Measurements from ENCODE around the gene KIF13A. TPM values are rescaled to one million over a fixed set of nuclear protein-coding genes. Genes with fewer than 3 reads are reported as not detected.
"Not testable (repeated sequence)": the region's sequence is repeated elsewhere in the genome, so short reads cannot be mapped to it uniquely, and the experiment has no call there.

The KIF13A gene
- total RNA-seq, 1 donor from 2014 or later = 44.4 TPM

DNA sequence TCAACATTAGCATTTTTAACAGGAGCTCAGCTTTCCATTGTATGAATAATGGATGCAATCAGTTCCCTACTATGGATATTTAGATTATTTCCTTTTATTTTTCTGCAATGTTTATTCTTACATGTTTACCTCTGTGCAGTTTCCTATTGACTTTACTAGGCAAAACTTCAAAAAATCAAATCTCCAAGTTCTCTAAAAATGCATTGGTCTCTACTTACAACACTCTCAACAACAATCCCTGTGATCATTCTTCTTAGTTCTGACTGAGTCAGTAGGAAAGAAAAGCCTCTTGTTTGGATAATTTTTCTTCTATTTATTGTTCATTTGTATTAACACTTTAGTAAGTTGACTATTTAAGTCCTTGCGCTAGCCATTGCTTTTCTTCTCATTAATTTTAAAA, 126.1 kb downstream of the KIF13A start:
- Mint-ChIP-seq H3K4me1 (ENCODE audit: low read depth) (no peaks in the 10 kb centered on the region), H3K4me3 (ENCODE audit: low read depth) (no peak overlapping the region), H3K9me3 (ENCODE audit: low read depth) (no peaks in the 10 kb centered on the region), H3K36me3 (ENCODE audit: insufficient read depth) (peaks cover 4% of the 10 kb centered on the region), H3K27ac (no peak overlapping the region), H3K27me3 (no peaks in the 10 kb centered on the region)
- DNase-seq (ENCODE audit: low spot score, unreplicated experiment) = no peak
- TF ChIP-seq, protein P1, sequence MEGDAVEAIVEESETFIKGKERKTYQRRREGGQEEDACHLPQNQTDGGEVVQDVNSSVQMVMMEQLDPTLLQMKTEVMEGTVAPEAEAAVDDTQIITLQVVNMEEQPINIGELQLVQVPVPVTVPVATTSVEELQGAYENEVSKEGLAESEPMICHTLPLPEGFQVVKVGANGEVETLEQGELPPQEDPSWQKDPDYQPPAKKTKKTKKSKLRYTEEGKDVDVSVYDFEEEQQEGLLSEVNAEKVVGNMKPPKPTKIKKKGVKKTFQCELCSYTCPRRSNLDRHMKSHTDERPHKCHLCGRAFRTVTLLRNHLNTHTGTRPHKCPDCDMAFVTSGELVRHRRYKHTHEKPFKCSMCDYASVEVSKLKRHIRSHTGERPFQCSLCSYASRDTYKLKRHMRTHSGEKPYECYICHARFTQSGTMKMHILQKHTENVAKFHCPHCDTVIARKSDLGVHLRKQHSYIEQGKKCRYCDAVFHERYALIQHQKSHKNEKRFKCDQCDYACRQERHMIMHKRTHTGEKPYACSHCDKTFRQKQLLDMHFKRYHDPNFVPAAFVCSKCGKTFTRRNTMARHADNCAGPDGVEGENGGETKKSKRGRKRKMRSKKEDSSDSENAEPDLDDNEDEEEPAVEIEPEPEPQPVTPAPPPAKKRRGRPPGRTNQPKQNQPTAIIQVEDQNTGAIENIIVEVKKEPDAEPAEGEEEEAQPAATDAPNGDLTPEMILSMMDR (IDR thresholded peaks at IDR 0.05; ENCODE audit: unreplicated experiment) = no peak

DNA sequence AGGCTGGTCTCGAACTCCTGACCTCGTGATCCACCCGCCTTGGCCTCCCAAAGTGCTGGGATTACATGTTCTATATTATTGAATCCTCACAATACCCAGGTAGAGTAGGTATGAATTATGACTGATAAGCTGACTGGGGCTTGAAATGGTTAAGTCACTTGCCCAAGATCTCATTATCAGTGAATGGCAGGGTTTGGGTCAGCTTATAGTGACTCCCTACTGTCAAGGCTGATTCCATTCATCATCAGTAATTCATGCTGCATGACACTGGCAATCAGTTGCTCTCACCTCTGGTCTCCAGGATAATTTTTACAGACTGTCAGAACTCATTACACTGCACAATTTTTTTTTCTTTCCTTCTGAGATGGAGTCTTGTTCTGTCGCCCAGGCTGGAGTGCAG, 127.6 kb downstream of the KIF13A start:
- TF ChIP-seq, protein P1 (IDR thresholded peaks at IDR 0.05; ENCODE audit: unreplicated experiment) = no peak
- Mint-ChIP-seq H3K4me3 (ENCODE audit: low read depth) (no peak overlapping the region), H3K27ac (no peak overlapping the region), H3K36me3 (ENCODE audit: insufficient read depth) (peaks cover 4% of the 10 kb centered on the region), H3K27me3 (no peaks in the 10 kb centered on the region), H3K9me3 (ENCODE audit: low read depth) (no peaks in the 10 kb centered on the region), H3K4me1 (ENCODE audit: low read depth) (no peaks in the 10 kb centered on the region)
- DNase-seq (ENCODE audit: low spot score, unreplicated experiment) = no peak

DNA sequence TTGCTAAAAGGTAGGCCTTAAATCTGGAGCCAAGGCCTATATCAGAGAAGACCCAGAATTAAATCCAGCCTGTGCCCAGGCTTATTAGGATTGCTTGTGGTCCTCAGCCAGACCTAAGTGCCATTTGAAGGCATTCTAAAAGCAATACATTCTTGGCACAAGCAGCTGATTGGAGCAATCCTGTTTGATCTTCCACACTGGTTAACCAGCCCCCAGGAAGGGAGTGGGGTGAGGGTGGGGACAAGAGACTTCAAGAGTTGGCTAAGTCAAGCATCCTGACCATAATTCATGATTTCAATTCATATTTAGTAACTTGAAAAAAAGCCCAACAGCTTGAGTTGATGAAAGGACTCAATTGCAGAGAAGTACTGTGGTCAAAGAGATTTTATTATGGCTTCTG, 128.9 kb downstream of the KIF13A start:
- Mint-ChIP-seq H3K4me1 (ENCODE audit: low read depth) (no peaks in the 10 kb centered on the region), H3K27me3 (no peaks in the 10 kb centered on the region), H3K9me3 (ENCODE audit: low read depth) (no peaks in the 10 kb centered on the region), H3K4me3 (ENCODE audit: low read depth) (no peak overlapping the region), H3K36me3 (ENCODE audit: insufficient read depth) (peaks cover 1% of the 10 kb centered on the region), H3K27ac (no peak overlapping the region)
- TF ChIP-seq, protein P1 (IDR thresholded peaks at IDR 0.05; ENCODE audit: unreplicated experiment) = no peak
- DNase-seq (ENCODE audit: low spot score, unreplicated experiment) = no peak

DNA sequence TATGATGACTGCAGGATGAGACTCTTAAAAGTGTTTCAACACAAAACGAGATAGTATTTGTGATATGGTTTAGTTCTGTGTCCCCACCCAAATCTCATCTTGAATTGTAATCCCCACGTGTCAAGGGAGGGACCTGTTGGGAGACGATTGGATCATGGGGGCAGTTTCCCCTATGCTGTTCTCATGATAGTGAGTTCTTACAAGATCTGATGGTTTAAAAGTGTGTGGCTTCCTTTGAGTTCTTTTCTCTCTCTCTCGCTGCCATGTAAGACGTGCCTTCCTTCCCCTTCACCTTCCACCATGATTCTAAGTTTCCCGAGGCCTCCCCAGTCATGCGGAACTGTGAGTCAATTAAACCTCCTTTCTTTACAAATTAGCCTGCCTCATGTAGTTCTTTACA, 130.2 kb downstream of the KIF13A start:
- H3K4me1 Mint-ChIP-seq (ENCODE audit: low read depth); DNase-seq (ENCODE audit: low spot score, unreplicated experiment); H3K27me3 Mint-ChIP-seq; H3K9me3 Mint-ChIP-seq (ENCODE audit: low read depth); H3K4me3 Mint-ChIP-seq (ENCODE audit: low read depth); H3K27ac Mint-ChIP-seq; H3K36me3 Mint-ChIP-seq (ENCODE audit: insufficient read depth): not testable (repeated sequence)

DNA sequence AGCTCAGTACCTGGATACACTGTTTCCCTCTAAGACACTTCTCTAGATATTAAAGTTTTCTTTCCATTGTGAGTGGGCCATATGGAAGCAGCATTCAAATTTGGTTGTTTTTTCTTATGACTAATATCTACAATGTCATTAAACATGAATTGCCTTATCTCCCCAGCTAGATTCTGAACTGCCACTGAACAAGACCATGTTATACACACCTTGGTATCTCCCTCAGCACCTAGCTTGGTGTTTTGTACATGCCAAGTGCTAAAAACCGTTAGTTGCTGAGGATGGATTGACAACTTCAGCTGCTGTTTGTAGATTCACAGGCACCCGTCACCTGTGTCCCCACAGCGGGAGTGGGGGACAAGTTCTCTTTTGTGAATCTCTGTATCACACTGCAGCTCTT, 131.1 kb downstream of the KIF13A start:
- DNase-seq (ENCODE audit: low spot score, unreplicated experiment) = no peak
- no peaks in the 10 kb centered on the region for H3K27me3 Mint-ChIP-seq
- peaks cover 1% of the 10 kb centered on the region for H3K36me3 Mint-ChIP-seq (ENCODE audit: insufficient read depth)
- no peaks in the 10 kb centered on the region for H3K9me3 Mint-ChIP-seq (ENCODE audit: low read depth)
- no peak overlapping the region for H3K4me3 Mint-ChIP-seq (ENCODE audit: low read depth)
- TF ChIP-seq, protein P1 (IDR thresholded peaks at IDR 0.05; ENCODE audit: unreplicated experiment) = no peak
- peaks cover 12% of the 10 kb centered on the region for H3K4me1 Mint-ChIP-seq (ENCODE audit: low read depth)
- no peak overlapping the region for H3K27ac Mint-ChIP-seq

DNA sequence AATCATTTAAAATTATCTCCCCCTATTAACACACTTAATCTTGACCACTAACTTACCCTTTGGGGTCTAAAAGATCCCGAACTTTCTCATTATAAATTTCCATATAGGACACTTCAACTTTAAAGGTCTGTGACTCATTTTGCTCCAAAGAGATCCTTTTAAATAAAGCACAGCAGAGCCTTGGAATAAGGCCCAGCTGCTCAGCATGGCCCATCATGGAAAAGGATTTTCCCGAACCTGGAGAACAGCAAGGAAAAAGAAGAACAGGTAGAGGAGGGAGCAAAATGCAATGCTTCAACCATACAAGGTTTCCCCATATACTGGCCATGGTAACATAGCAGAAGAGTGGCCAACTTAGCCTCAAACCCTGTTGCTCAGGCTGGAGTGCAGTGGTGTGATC, 132.1 kb downstream of the KIF13A start:
- Mint-ChIP-seq H3K27me3 (no peaks in the 10 kb centered on the region), H3K4me1 (ENCODE audit: low read depth) (peaks cover 17% of the 10 kb centered on the region), H3K4me3 (ENCODE audit: low read depth) (no peak overlapping the region)

More for the DNA sequence above, 132.1 kb downstream of the KIF13A start:
- no peak for DNase-seq (ENCODE audit: low spot score, unreplicated experiment)
- H3K9me3 Mint-ChIP-seq (ENCODE audit: low read depth) = no peaks in the 10 kb centered on the region
- TF ChIP-seq, protein P1 (IDR thresholded peaks at IDR 0.05; ENCODE audit: unreplicated experiment) = no peak
- no peak overlapping the region for H3K27ac Mint-ChIP-seq
- H3K36me3 Mint-ChIP-seq (ENCODE audit: insufficient read depth) = peaks cover 1% of the 10 kb centered on the region
